RWPE2 (cell line): Measurements from ENCODE around the gene ZRANB3.

Experiments
- ATAC-seq: fragments of 200-7000 bp; cut with Tn5 transposase; 3 replicates; pipeline ENCODE4 v1.9.1; 2021; ENCODE audit warnings: low read depth
- DNase-seq: peaks from one replicate; pipeline ENCODE4 v3.0.0-alpha.2; 2020; ENCODE audit warnings: low spot score
- H3K27ac ChIP-seq: fragments of 450-650 bp; 2 replicates; pipeline ENCODE4 v1.5.1; 2017; ENCODE audit warnings: mild to moderate bottlenecking; ENCODE audit not compliant: poor library complexity, severe bottlenecking
- H3K27me3 ChIP-seq: fragments of 250-450 bp; sonication (Bioruptor Pico); 2 replicates; pipeline ENCODE4 v1.5.1; 2021; ENCODE audit warnings: mild to moderate bottlenecking, moderate library complexity; ENCODE audit not compliant: insufficient read depth, poor library complexity, severe bottlenecking
- H3K36me3 ChIP-seq: fragments of 250-450 bp; sonication (Bioruptor Pico); 2 replicates; pipeline ENCODE4 v1.5.1; 2020; ENCODE audit warnings: low read depth, mild to moderate bottlenecking, moderate library complexity
- H3K4me1 ChIP-seq: fragments of 250-450 bp; sonication (Bioruptor Pico); 2 replicates; pipeline ENCODE4 v1.5.1; 2021; ENCODE audit warnings: mild to moderate bottlenecking, moderate library complexity; ENCODE audit not compliant: insufficient read depth, poor library complexity, severe bottlenecking
- H3K4me3 ChIP-seq: fragments of 250-450 bp; sonication (Bioruptor Pico); 2 replicates; pipeline ENCODE4 v1.5.1; 2021; ENCODE audit warnings: mild to moderate bottlenecking, moderate library complexity; ENCODE audit not compliant: severe bottlenecking
- H3K9me3 ChIP-seq: fragments of 250-450 bp; sonication (Bioruptor Pico); 2 replicates; pipeline ENCODE4 v1.5.1; 2021; ENCODE audit warnings: mild to moderate bottlenecking, moderate library complexity; ENCODE audit not compliant: severe bottlenecking
- TF ChIP-seq, protein P1 (sequence below): fragments of 450-650 bp; IDR thresholded peaks from one replicate; pipeline ENCODE4 v1.5.1; 2017; ENCODE audit warnings: mild to moderate bottlenecking, moderate library complexity; ENCODE audit not compliant: poor library complexity, severe bottlenecking

Gene ZRANB3

GRCh38 chr2:135494503-135494902 lies 36.5 kb downstream of the ZRANB3 start:
- no peak overlapping the region for H3K4me3 ChIP-seq
- DNase-seq (no peak), ATAC-seq (no peak)
- no peaks in the 10 kb centered on the region for H3K27me3 ChIP-seq
- TF ChIP-seq, protein P1, sequence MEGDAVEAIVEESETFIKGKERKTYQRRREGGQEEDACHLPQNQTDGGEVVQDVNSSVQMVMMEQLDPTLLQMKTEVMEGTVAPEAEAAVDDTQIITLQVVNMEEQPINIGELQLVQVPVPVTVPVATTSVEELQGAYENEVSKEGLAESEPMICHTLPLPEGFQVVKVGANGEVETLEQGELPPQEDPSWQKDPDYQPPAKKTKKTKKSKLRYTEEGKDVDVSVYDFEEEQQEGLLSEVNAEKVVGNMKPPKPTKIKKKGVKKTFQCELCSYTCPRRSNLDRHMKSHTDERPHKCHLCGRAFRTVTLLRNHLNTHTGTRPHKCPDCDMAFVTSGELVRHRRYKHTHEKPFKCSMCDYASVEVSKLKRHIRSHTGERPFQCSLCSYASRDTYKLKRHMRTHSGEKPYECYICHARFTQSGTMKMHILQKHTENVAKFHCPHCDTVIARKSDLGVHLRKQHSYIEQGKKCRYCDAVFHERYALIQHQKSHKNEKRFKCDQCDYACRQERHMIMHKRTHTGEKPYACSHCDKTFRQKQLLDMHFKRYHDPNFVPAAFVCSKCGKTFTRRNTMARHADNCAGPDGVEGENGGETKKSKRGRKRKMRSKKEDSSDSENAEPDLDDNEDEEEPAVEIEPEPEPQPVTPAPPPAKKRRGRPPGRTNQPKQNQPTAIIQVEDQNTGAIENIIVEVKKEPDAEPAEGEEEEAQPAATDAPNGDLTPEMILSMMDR, result no peak
- H3K9me3 ChIP-seq, result peaks cover 1% of the 10 kb centered on the region
- H3K4me1 ChIP-seq, result no peaks in the 10 kb centered on the region
- H3K27ac ChIP-seq, result no peak overlapping the region
- peaks cover 32% of the 10 kb centered on the region for H3K36me3 ChIP-seq

DNA sequence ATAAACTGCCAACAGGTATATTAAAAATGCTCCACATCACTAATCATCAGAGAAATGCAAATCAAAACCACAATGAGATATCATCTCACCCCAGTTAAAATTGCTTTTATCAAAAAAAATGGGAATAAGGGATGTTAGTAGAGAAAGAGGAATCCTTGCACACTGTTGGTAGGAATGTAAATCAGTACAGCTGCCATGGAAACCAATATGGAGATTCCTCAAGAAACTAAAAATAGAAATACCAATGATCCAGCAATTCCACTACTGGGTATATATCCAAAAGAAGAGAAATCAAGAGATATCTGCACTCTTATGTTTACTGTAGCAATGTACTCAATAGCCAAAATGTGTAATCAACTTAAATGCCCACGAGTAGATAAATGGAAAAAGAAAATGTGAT lies 40.6 kb downstream of the ZRANB3 start:
- H3K4me3 ChIP-seq, result no peak overlapping the region
- DNase-seq (no peak), ATAC-seq (no peak)
- no peaks in the 10 kb centered on the region for H3K27me3 ChIP-seq
- H3K27ac ChIP-seq, result no peak overlapping the region
- peaks cover 27% of the 10 kb centered on the region for H3K36me3 ChIP-seq
- no peaks in the 10 kb centered on the region for H3K9me3 ChIP-seq
- no peaks in the 10 kb centered on the region for H3K4me1 ChIP-seq
- TF ChIP-seq, protein P1, result no peak

DNA sequence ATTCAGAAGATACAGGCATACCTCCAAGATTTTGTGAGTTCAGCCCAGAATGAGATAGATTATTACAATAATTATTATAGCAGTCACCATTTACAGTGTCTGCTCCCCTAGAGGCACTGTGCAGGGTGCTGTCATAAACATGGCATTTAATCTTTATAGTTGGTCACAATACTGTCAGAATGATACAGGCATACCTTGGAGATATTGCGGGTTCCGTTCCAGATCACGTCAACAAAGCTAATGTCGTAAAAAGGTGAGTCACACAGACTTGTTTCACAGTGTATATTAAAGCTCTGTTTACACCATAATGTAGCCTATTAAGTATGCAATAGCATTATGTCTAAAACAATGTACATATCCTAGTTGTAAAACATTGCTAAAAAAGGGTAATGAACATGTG lies 45.6 kb downstream of the ZRANB3 start:
- H3K27ac ChIP-seq, result no peak overlapping the region
- no peak overlapping the region for H3K4me3 ChIP-seq
- TF ChIP-seq, protein P1, result no peak
- ATAC-seq (no peak), DNase-seq (no peak)
- no peaks in the 10 kb centered on the region for H3K4me1 ChIP-seq
- no peaks in the 10 kb centered on the region for H3K27me3 ChIP-seq
- H3K9me3 ChIP-seq, result peaks cover 2% of the 10 kb centered on the region
- H3K36me3 ChIP-seq, result peaks cover 28% of the 10 kb centered on the region

- Histone ChIP-seq H3K27me3 (no peaks in the 10 kb centered on the region), H3K27ac (no peak overlapping the region), H3K9me3 (no peaks in the 10 kb centered on the region), H3K36me3 (no peaks in the 10 kb centered on the region), H3K4me3 (no peak overlapping the region), H3K4me1 (no peaks in the 10 kb centered on the region)
- no peak for ATAC-seq
- TF ChIP-seq, protein P1, result no peak
- no peak for DNase-seq
These were observed 55.9 kb downstream of the ZRANB3 start for GRCh38 chr2:135475128-135475527.

- no peak for ATAC-seq
- Histone ChIP-seq H3K9me3 (no peaks in the 10 kb centered on the region), H3K27me3 (no peaks in the 10 kb centered on the region), H3K4me1 (no peaks in the 10 kb centered on the region), H3K36me3 (no peaks in the 10 kb centered on the region), H3K27ac (no peak overlapping the region), H3K4me3 (no peak overlapping the region)
- TF ChIP-seq, protein P1, result peak; percentile 70
- no peak for DNase-seq
These were observed 57.5 kb downstream of the ZRANB3 start for GRCh38 chr2:135473567-135473966.
